SK-N-SH (cell line): ENCODE data around the gene LGALS14. TPM values are rescaled to one million over a fixed set of nuclear protein-coding genes. Genes with fewer than 3 reads are reported as not detected.

Experiments
- CTCF ChIA-PET: fragments of 300-600, 350-600 bp; formaldehyde crosslinking; extraction: SDS; loops from one replicate; lab custom pipeline; 2021; lab: Yijun Ruan, JAX
- POLR2A ChIA-PET: fragments of 350-600 bp; sonication (Branson Sonifier 250); formaldehyde crosslinking; extraction: SDS; loops from one replicate; lab custom pipeline; 2020; ENCODE audit warnings: antibody characterized with exemption, inconsistent platforms; lab: Yijun Ruan, JAX
- DNase-seq: peaks from one replicate; pipeline ENCODE4 v3.0.0; 2012
- H2AFZ ChIP-seq: fragments of 200-600 bp; sonication (generic); 2 replicates; pipeline ENCODE4 v1.8.1; 2016; ENCODE audit warnings: antibody characterized with exemption, mild to moderate bottlenecking, low read depth
- H3F3A ChIP-seq: fragments of 200-600 bp; sonication (generic); replicated peaks from 2 replicates; pipeline ENCODE3; 2016; ENCODE audit warnings: antibody characterized with exemption, mild to moderate bottlenecking; ENCODE audit not compliant: insufficient read depth
- H3K27ac ChIP-seq, 2 experiments: fragments of 200-500 bp in 1 of 2; fragments of 200-600 bp in 1 of 2; sonication (Bioruptor generic) in 1 of 2; sonication (generic), shearing (Covaris generic) in 1 of 2; 2 replicates each; pipeline versions ENCODE4 v1.5.1 to v1.6.1; 2014 to 2016; ENCODE audit warnings: low read depth in 2 of 2, inconsistent platforms in 1 of 2, low read length in 1 of 2, mild to moderate bottlenecking in 1 of 2, mixed read lengths in 1 of 2
- H3K27me3 ChIP-seq: fragments of 200-600 bp; sonication (generic), shearing (Covaris generic); 2 replicates; pipeline ENCODE4 v1.6.1; 2016; ENCODE audit warnings: mixed run types; ENCODE audit not compliant: insufficient read depth
- H3K36me3 ChIP-seq, 2 experiments: fragments of 200-500 bp in 1 of 2; fragments of 200-600 bp in 1 of 2; sonication (Bioruptor generic) in 1 of 2; sonication (generic) in 1 of 2; replicated peaks in 1 of 2; 2 replicates each; pipeline versions ENCODE3 to v1.5.1; 2014 to 2016; ENCODE audit warnings: low read length in 1 of 2, mild to moderate bottlenecking in 1 of 2; ENCODE audit not compliant: insufficient read depth in 2 of 2, control insufficient read depth in 1 of 2
- H3K4me1 ChIP-seq, 2 experiments: fragments of 200-500 bp in 1 of 2; fragments of 200-600 bp in 1 of 2; sonication (Bioruptor generic) in 1 of 2; sonication (generic), shearing (Covaris generic) in 1 of 2; 2 replicates each; pipeline versions ENCODE4 v1.5.1 to v1.6.1; 2014 to 2016; ENCODE audit warnings: low read depth in 1 of 2, low read length in 1 of 2, mixed run types in 1 of 2; ENCODE audit not compliant: insufficient read depth in 2 of 2, control insufficient read depth in 1 of 2
- H3K4me2 ChIP-seq: fragments of 200-600 bp; sonication (generic), shearing (Covaris generic); 2 replicates; pipeline ENCODE4 v1.6.1; 2017; ENCODE audit warnings: mixed run types
- H3K4me3 ChIP-seq, 2 experiments: fragments of 200-500 bp in 1 of 2; fragments of 200-600 bp in 1 of 2; sonication (Bioruptor generic) in 1 of 2; sonication (generic), shearing (Covaris generic) in 1 of 2; 2 replicates each; pipeline versions ENCODE4 v1.5.1 to v1.8.1; 2014 to 2016; ENCODE audit warnings: low read depth in 2 of 2, inconsistent platforms in 1 of 2, low read length in 1 of 2, mild to moderate bottlenecking in 1 of 2, mixed read lengths in 1 of 2, moderate library complexity in 1 of 2
- H3K79me2 ChIP-seq: fragments of 200-600 bp; sonication (generic); 2 replicates; pipeline ENCODE4 v1.8.1; 2017; ENCODE audit warnings: mild to moderate bottlenecking; ENCODE audit not compliant: insufficient read depth
- H3K9ac ChIP-seq: fragments of 200-600 bp; sonication (generic); 2 replicates; pipeline ENCODE4 v1.6.1; 2017; ENCODE audit warnings: mixed run types
- H3K9me2 ChIP-seq: fragments of 200-600 bp; sonication (generic); 2 replicates; pipeline ENCODE4 v1.6.1; 2017; ENCODE audit warnings: mixed run types
- H3K9me3 ChIP-seq: fragments of 200-600 bp; sonication (generic); 2 replicates; pipeline ENCODE4 v1.6.1; 2017; ENCODE audit warnings: mixed run types, mild to moderate bottlenecking, moderate library complexity
- H4K20me1 ChIP-seq: fragments of 200-600 bp; sonication (generic); 2 replicates; pipeline ENCODE4 v1.6.1; 2017; ENCODE audit warnings: mild to moderate bottlenecking, mixed run types; ENCODE audit not compliant: insufficient read depth
- EP300 ChIP-seq, 2 experiments: IDR thresholded peaks; 2 replicates each; pipeline versions ENCODE4 v1.4.0 to v1.6.1; 2012; ENCODE audit warnings: borderline replicate concordance in 1 of 2, low read depth in 1 of 2, low read length in 1 of 2
- EZH2phosphoT487 ChIP-seq: fragments of 200-600 bp; sonication (generic); IDR thresholded peaks from 2 replicates; pipeline ENCODE4 v1.6.1; 2017; ENCODE audit warnings: low read depth, mixed run types, mild to moderate bottlenecking, antibody characterized with exemption, moderate library complexity, borderline replicate concordance
- FOSL2 ChIP-seq: IDR thresholded peaks from 2 replicates; pipeline ENCODE4 v1.4.0; 2012; ENCODE audit warnings: low read depth, mild to moderate bottlenecking, moderate library complexity, borderline replicate concordance
- FOXJ3 ChIP-seq: sonication (generic); formaldehyde crosslinking; IDR thresholded peaks from 2 replicates; pipeline ENCODE4 v1.5.1; 2020; ENCODE audit warnings: mild to moderate bottlenecking, missing genetic modification reagents
- GABPA ChIP-seq: IDR thresholded peaks from 2 replicates; pipeline ENCODE4 v1.4.0; 2012; ENCODE audit warnings: low read depth, mild to moderate bottlenecking
- MEF2A ChIP-seq: IDR thresholded peaks from 2 replicates; pipeline ENCODE4 v1.4.0; 2012; ENCODE audit warnings: low read depth, borderline replicate concordance
- MXI1 ChIP-seq: IDR thresholded peaks from 2 replicates; pipeline ENCODE4 v1.6.1; 2012; ENCODE audit warnings: mild to moderate bottlenecking, low read depth, low read length, improper control_type of control experiment
- NFIC ChIP-seq: IDR thresholded peaks from 2 replicates; pipeline ENCODE4 v1.4.0; 2012; ENCODE audit warnings: borderline replicate concordance
- RFX5 ChIP-seq: IDR thresholded peaks from 2 replicates; pipeline ENCODE4 v1.6.1; 2012; ENCODE audit warnings: mild to moderate bottlenecking, improper control_type of control experiment, low read length
- SMC3 ChIP-seq: IDR thresholded peaks from 2 replicates; pipeline ENCODE4 v1.6.1; 2012; ENCODE audit warnings: low read depth, low read length, improper control_type of control experiment
- TCF12 ChIP-seq: IDR thresholded peaks from 2 replicates; pipeline ENCODE4 v1.4.0; 2012
- YY1 ChIP-seq: IDR thresholded peaks from 2 replicates; pipeline ENCODE4 v1.4.0; 2012; ENCODE audit warnings: low read depth, mild to moderate bottlenecking
- WGBS: methylation state at CpG from one replicate; pipeline ENCODE4 v1.1.6; 2017; ENCODE audit warnings: low lambda C conversion rate; 5-methylcytosine and 5-hydroxymethylcytosine counted together
- polyA plus RNA-seq, 3 experiments: library from polyadenylated mRNA; depleted of rRNA; stranded (reverse); fragments of >200 nt; gene quantifications; 2 replicates each; pipeline ENCODE4 v1.2.3, GENCODE V29; 2012
- TF ChIP-seq, protein P1 (sequence below): IDR thresholded peaks from 2 replicates; pipeline ENCODE4; 2012
- TF ChIP-seq, protein P2 (sequence below): fragments of 200-600 bp; sonication (generic); IDR thresholded peaks from 2 replicates; pipeline ENCODE4 v1.6.1; 2017; ENCODE audit warnings: antibody characterized with exemption, mild to moderate bottlenecking, moderate library complexity
- TF ChIP-seq, protein P3 (sequence below): IDR thresholded peaks from 2 replicates; pipeline ENCODE4 v1.4.0; 2012; ENCODE audit warnings: low read depth, borderline replicate concordance

Gene LGALS14
- polyA plus RNA-seq, 1 of the 3 experiments (the other 2 are of a cell fraction): not detected

DNA sequence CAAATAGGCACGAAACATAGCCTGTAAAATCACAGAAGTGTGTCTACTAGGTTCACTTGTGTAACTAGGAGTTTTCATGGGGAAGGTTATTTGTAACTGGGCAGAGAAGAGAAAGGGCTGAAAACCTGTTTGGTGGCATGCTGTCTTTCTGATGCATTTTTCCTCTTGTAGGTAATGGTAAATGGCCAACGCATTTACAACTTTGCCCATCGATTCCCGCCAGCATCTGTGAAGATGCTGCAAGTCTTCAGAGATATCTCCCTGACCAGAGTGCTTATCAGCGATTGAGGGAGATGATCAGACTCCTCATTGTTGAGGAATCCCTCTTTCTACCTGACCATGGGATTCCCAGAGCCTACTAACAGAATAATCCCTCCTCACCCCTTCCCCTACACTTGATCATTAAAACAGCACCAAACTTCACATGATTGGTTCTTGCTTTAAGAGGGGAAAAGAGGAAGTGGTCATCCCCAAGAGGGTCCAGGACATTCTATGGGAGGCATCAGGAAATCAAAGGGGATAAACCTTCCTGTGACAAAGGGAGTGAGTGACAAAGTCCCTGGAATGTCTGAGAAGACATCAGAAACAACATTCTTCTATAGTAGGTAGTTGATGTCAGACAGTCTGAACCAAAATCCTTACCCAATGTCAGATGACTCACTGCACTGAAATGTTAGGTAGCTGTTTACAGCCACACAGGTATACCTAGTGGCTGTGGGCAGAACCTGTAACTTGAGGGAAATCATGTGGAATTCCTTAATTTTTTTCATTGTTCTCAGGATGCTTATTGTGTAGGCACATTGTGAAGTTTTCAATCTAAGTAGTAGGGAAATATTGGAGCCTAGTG is 5.0 kb downstream of the LGALS14 start:
- no peaks in the 10 kb centered on the region for H3F3A ChIP-seq
- H4K20me1 ChIP-seq: no peaks in the 10 kb centered on the region
- CTCF ChIA-PET: no interaction called here
- no peak overlapping the region for H3K4me2 ChIP-seq
- H3K27me3 ChIP-seq: peaks cover 10% of the 10 kb centered on the region; the same call in 1 of the 2 replicates
- H3K9me3 ChIP-seq: no peaks in the 10 kb centered on the region
- no peaks in the 10 kb centered on the region for H3K79me2 ChIP-seq
- no peak for DNase-seq
- TF ChIP-seq EP300 (IDR thresholded peaks at IDR 0.05; ENCODE audit: borderline replicate concordance in 1 of 2, low read depth in 1 of 2, low read length in 1 of 2) (no peak), FOSL2 (no peak), FOXJ3 (CRISPR knock-in tag) (no peak), SMC3 (no peak), MXI1 (no peak), YY1 (no peak), RFX5 (no peak), TCF12 (no peak), GABPA (no peak), EZH2phosphoT487 (no peak), NFIC (no peak), MEF2A (no peak)
- TF ChIP-seq, protein P1, sequence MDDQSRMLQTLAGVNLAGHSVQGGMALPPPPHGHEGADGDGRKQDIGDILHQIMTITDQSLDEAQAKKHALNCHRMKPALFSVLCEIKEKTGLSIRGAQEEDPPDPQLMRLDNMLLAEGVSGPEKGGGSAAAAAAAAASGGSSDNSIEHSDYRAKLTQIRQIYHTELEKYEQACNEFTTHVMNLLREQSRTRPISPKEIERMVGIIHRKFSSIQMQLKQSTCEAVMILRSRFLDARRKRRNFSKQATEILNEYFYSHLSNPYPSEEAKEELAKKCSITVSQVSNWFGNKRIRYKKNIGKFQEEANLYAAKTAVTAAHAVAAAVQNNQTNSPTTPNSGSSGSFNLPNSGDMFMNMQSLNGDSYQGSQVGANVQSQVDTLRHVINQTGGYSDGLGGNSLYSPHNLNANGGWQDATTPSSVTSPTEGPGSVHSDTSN: no peak
- TF ChIP-seq, protein P2, sequence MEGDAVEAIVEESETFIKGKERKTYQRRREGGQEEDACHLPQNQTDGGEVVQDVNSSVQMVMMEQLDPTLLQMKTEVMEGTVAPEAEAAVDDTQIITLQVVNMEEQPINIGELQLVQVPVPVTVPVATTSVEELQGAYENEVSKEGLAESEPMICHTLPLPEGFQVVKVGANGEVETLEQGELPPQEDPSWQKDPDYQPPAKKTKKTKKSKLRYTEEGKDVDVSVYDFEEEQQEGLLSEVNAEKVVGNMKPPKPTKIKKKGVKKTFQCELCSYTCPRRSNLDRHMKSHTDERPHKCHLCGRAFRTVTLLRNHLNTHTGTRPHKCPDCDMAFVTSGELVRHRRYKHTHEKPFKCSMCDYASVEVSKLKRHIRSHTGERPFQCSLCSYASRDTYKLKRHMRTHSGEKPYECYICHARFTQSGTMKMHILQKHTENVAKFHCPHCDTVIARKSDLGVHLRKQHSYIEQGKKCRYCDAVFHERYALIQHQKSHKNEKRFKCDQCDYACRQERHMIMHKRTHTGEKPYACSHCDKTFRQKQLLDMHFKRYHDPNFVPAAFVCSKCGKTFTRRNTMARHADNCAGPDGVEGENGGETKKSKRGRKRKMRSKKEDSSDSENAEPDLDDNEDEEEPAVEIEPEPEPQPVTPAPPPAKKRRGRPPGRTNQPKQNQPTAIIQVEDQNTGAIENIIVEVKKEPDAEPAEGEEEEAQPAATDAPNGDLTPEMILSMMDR: no peak
- TF ChIP-seq, protein P3, sequence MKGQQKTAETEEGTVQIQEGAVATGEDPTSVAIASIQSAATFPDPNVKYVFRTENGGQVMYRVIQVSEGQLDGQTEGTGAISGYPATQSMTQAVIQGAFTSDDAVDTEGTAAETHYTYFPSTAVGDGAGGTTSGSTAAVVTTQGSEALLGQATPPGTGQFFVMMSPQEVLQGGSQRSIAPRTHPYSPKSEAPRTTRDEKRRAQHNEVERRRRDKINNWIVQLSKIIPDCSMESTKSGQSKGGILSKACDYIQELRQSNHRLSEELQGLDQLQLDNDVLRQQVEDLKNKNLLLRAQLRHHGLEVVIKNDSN: no peak
- TF ChIP-seq, all 33 proteins: peak for 0
- Histone ChIP-seq H3K9me2 (no peaks in the 10 kb centered on the region), H3K9ac (no peak overlapping the region), H3K4me3 (no peak overlapping the region), H2AFZ (no peak overlapping the region), H3K27ac (no peak overlapping the region), H3K36me3 (no peaks in the 10 kb centered on the region), H3K4me1 (no peaks in the 10 kb centered on the region)
- POLR2A ChIA-PET: no interaction called here
- 7% methylated on average over 5 of the region's 5 CpGs for WGBS
